SK-N-SH (cell line): Measurements from ENCODE around the gene TMEM238L. TPM values are rescaled to one million over a fixed set of nuclear protein-coding genes. Genes with fewer than 3 reads are reported as not detected.

Experiments
- CTCF ChIA-PET: fragments of 300-600, 350-600 bp; formaldehyde crosslinking; extraction: SDS; loops from one replicate; lab custom pipeline; 2021; lab: Yijun Ruan, JAX
- POLR2A ChIA-PET: fragments of 350-600 bp; sonication (Branson Sonifier 250); formaldehyde crosslinking; extraction: SDS; loops from one replicate; lab custom pipeline; 2020; ENCODE audit warnings: antibody characterized with exemption, inconsistent platforms; lab: Yijun Ruan, JAX
- DNase-seq: peaks from one replicate; pipeline ENCODE4 v3.0.0; 2012
- H2AFZ ChIP-seq: fragments of 200-600 bp; sonication (generic); 2 replicates; pipeline ENCODE4 v1.8.1; 2016; ENCODE audit warnings: antibody characterized with exemption, mild to moderate bottlenecking, low read depth
- H3F3A ChIP-seq: fragments of 200-600 bp; sonication (generic); replicated peaks from 2 replicates; pipeline ENCODE3; 2016; ENCODE audit warnings: antibody characterized with exemption, mild to moderate bottlenecking; ENCODE audit not compliant: insufficient read depth
- H3K27ac ChIP-seq, 2 experiments: fragments of 200-500 bp in 1 of 2; fragments of 200-600 bp in 1 of 2; sonication (Bioruptor generic) in 1 of 2; sonication (generic), shearing (Covaris generic) in 1 of 2; 2 replicates each; pipeline versions ENCODE4 v1.5.1 to v1.6.1; 2014 to 2016; ENCODE audit warnings: low read depth in 2 of 2, inconsistent platforms in 1 of 2, low read length in 1 of 2, mild to moderate bottlenecking in 1 of 2, mixed read lengths in 1 of 2
- H3K27me3 ChIP-seq: fragments of 200-600 bp; sonication (generic), shearing (Covaris generic); 2 replicates; pipeline ENCODE4 v1.6.1; 2016; ENCODE audit warnings: mixed run types; ENCODE audit not compliant: insufficient read depth
- H3K36me3 ChIP-seq, 2 experiments: fragments of 200-500 bp in 1 of 2; fragments of 200-600 bp in 1 of 2; sonication (Bioruptor generic) in 1 of 2; sonication (generic) in 1 of 2; replicated peaks in 1 of 2; 2 replicates each; pipeline versions ENCODE3 to v1.5.1; 2014 to 2016; ENCODE audit warnings: low read length in 1 of 2, mild to moderate bottlenecking in 1 of 2; ENCODE audit not compliant: insufficient read depth in 2 of 2, control insufficient read depth in 1 of 2
- H3K4me1 ChIP-seq, 2 experiments: fragments of 200-500 bp in 1 of 2; fragments of 200-600 bp in 1 of 2; sonication (Bioruptor generic) in 1 of 2; sonication (generic), shearing (Covaris generic) in 1 of 2; 2 replicates each; pipeline versions ENCODE4 v1.5.1 to v1.6.1; 2014 to 2016; ENCODE audit warnings: low read depth in 1 of 2, low read length in 1 of 2, mixed run types in 1 of 2; ENCODE audit not compliant: insufficient read depth in 2 of 2, control insufficient read depth in 1 of 2
- H3K4me2 ChIP-seq: fragments of 200-600 bp; sonication (generic), shearing (Covaris generic); 2 replicates; pipeline ENCODE4 v1.6.1; 2017; ENCODE audit warnings: mixed run types
- H3K4me3 ChIP-seq, 2 experiments: fragments of 200-500 bp in 1 of 2; fragments of 200-600 bp in 1 of 2; sonication (Bioruptor generic) in 1 of 2; sonication (generic), shearing (Covaris generic) in 1 of 2; 2 replicates each; pipeline versions ENCODE4 v1.5.1 to v1.8.1; 2014 to 2016; ENCODE audit warnings: low read depth in 2 of 2, inconsistent platforms in 1 of 2, low read length in 1 of 2, mild to moderate bottlenecking in 1 of 2, mixed read lengths in 1 of 2, moderate library complexity in 1 of 2
- H3K79me2 ChIP-seq: fragments of 200-600 bp; sonication (generic); 2 replicates; pipeline ENCODE4 v1.8.1; 2017; ENCODE audit warnings: mild to moderate bottlenecking; ENCODE audit not compliant: insufficient read depth
- H3K9ac ChIP-seq: fragments of 200-600 bp; sonication (generic); 2 replicates; pipeline ENCODE4 v1.6.1; 2017; ENCODE audit warnings: mixed run types
- H3K9me2 ChIP-seq: fragments of 200-600 bp; sonication (generic); 2 replicates; pipeline ENCODE4 v1.6.1; 2017; ENCODE audit warnings: mixed run types
- H3K9me3 ChIP-seq: fragments of 200-600 bp; sonication (generic); 2 replicates; pipeline ENCODE4 v1.6.1; 2017; ENCODE audit warnings: mixed run types, mild to moderate bottlenecking, moderate library complexity
- H4K20me1 ChIP-seq: fragments of 200-600 bp; sonication (generic); 2 replicates; pipeline ENCODE4 v1.6.1; 2017; ENCODE audit warnings: mild to moderate bottlenecking, mixed run types; ENCODE audit not compliant: insufficient read depth
- CHD2 ChIP-seq: fragments of 150-350 bp; IDR thresholded peaks from 2 replicates; pipeline ENCODE4 v1.6.1; 2018; ENCODE audit warnings: low read length; ENCODE audit not compliant: partially characterized antibody
- EZH2phosphoT487 ChIP-seq: fragments of 200-600 bp; sonication (generic); IDR thresholded peaks from 2 replicates; pipeline ENCODE4 v1.6.1; 2017; ENCODE audit warnings: low read depth, mixed run types, mild to moderate bottlenecking, antibody characterized with exemption, moderate library complexity, borderline replicate concordance
- FOSL2 ChIP-seq: IDR thresholded peaks from 2 replicates; pipeline ENCODE4 v1.4.0; 2012; ENCODE audit warnings: low read depth, mild to moderate bottlenecking, moderate library complexity, borderline replicate concordance
- FOXJ3 ChIP-seq: sonication (generic); formaldehyde crosslinking; IDR thresholded peaks from 2 replicates; pipeline ENCODE4 v1.5.1; 2020; ENCODE audit warnings: mild to moderate bottlenecking, missing genetic modification reagents
- FOXM1 ChIP-seq: IDR thresholded peaks from 2 replicates; pipeline ENCODE4 v1.4.0; 2012; ENCODE audit warnings: low read depth, mild to moderate bottlenecking
- GABPA ChIP-seq: IDR thresholded peaks from 2 replicates; pipeline ENCODE4 v1.4.0; 2012; ENCODE audit warnings: low read depth, mild to moderate bottlenecking
- GATA2 ChIP-seq: sonication (generic); formaldehyde crosslinking; IDR thresholded peaks from 2 replicates; pipeline ENCODE4 v1.5.0; 2020; ENCODE audit warnings: mild to moderate bottlenecking, missing genetic modification reagents
- MXI1 ChIP-seq: IDR thresholded peaks from 2 replicates; pipeline ENCODE4 v1.6.1; 2012; ENCODE audit warnings: mild to moderate bottlenecking, low read depth, low read length, improper control_type of control experiment
- POLR2AphosphoS5 ChIP-seq: IDR thresholded peaks from 2 replicates; pipeline ENCODE4 v1.6.1; 2012; ENCODE audit warnings: low read depth, low read length
- RCOR1 ChIP-seq: fragments of 150-350 bp; IDR thresholded peaks from 2 replicates; pipeline ENCODE4 v1.6.1; 2017; ENCODE audit warnings: antibody characterized with exemption, low read length
- SIN3A ChIP-seq: IDR thresholded peaks from 2 replicates; pipeline ENCODE4 v1.6.1; 2012; ENCODE audit warnings: low read depth, mild to moderate bottlenecking, low read length, moderate library complexity, borderline replicate concordance
- TCF12 ChIP-seq: IDR thresholded peaks from 2 replicates; pipeline ENCODE4 v1.4.0; 2012
- WGBS: methylation state at CpG from one replicate; pipeline ENCODE4 v1.1.6; 2017; ENCODE audit warnings: low lambda C conversion rate; 5-methylcytosine and 5-hydroxymethylcytosine counted together
- polyA plus RNA-seq, 3 experiments: library from polyadenylated mRNA; depleted of rRNA; stranded (reverse); fragments of >200 nt; gene quantifications; 2 replicates each; pipeline ENCODE4 v1.2.3, GENCODE V29; 2012
- TF ChIP-seq, protein P1 (sequence below): IDR thresholded peaks from 2 replicates; pipeline ENCODE4 v1.4.0; 2012; ENCODE audit warnings: low read depth, borderline replicate concordance
- TF ChIP-seq, protein P2 (sequence below): IDR thresholded peaks from 2 replicates; pipeline ENCODE4 v1.4.0; 2012; ENCODE audit warnings: low read depth, borderline replicate concordance
- TF ChIP-seq, protein P3 (sequence below): fragments of 150-350 bp; IDR thresholded peaks from 2 replicates; pipeline ENCODE4 v1.6.1; 2016; ENCODE audit warnings: mild to moderate bottlenecking, low read depth, low read length
- TF ChIP-seq, protein P4 (sequence below): IDR thresholded peaks from 2 replicates; pipeline ENCODE4; 2012
- TF ChIP-seq, protein P5 (sequence below): fragments of 150-350 bp; IDR thresholded peaks from 2 replicates; pipeline ENCODE4 v1.6.1; 2017; ENCODE audit warnings: antibody characterized with exemption, low read length, low read depth, borderline replicate concordance

TMEM238L gene
- polyA plus RNA-seq, 1 of the 3 experiments (the other 2 are of a cell fraction): not detected

DNA sequence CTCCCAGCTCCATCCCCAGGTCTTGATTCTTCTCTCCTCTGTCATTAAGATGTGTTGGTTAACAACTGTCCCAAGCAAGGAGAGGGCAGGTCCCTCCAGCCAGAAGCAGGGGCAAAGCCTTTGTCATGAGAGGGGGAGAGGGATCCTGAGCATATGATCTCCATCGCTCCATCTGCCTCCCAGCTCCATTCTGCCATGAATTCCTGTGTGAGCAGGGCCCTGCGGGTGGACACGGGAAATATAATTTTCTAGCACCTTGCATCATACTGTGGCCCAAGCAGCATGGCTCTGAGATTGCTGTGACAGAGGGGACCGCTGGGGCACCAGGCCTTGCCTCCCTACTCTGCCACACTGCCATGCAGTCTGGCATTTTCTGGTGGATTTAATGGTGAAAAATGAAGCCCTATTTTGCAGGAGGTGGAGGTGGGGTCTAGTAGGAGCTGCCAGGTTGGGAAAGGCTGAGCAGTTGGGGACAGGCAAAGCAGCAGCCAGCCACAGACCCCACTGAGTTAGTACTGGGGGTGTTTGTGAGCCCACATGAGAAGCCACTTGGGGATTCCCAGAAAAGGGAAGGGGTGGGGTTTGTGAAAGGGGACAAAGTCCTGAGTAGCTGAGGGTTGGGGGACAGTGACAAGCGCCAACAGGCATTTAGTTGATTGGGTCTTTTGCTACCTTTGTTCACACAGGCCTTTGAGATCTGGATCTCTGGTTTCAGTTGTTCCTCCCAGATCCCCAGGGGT is 16.4 kb downstream of the TMEM238L start:
- no peaks in the 10 kb centered on the region for H3K9me3 ChIP-seq
- no peaks in the 10 kb centered on the region for H4K20me1 ChIP-seq
- WGBS: 44% methylated on average over 5 of the region's 5 CpGs
- H2AFZ ChIP-seq: no peak overlapping the region
- H3K36me3 ChIP-seq: no peaks in the 10 kb centered on the region
- TF ChIP-seq MXI1 (no peak), EZH2phosphoT487 (no peak), RCOR1 (no peak), FOXM1 (no peak), SIN3A (no peak), GATA2 (no peak), TCF12 (no peak), GABPA (no peak)
- TF ChIP-seq, protein P1, sequence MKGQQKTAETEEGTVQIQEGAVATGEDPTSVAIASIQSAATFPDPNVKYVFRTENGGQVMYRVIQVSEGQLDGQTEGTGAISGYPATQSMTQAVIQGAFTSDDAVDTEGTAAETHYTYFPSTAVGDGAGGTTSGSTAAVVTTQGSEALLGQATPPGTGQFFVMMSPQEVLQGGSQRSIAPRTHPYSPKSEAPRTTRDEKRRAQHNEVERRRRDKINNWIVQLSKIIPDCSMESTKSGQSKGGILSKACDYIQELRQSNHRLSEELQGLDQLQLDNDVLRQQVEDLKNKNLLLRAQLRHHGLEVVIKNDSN: no peak
- TF ChIP-seq, protein P2, sequence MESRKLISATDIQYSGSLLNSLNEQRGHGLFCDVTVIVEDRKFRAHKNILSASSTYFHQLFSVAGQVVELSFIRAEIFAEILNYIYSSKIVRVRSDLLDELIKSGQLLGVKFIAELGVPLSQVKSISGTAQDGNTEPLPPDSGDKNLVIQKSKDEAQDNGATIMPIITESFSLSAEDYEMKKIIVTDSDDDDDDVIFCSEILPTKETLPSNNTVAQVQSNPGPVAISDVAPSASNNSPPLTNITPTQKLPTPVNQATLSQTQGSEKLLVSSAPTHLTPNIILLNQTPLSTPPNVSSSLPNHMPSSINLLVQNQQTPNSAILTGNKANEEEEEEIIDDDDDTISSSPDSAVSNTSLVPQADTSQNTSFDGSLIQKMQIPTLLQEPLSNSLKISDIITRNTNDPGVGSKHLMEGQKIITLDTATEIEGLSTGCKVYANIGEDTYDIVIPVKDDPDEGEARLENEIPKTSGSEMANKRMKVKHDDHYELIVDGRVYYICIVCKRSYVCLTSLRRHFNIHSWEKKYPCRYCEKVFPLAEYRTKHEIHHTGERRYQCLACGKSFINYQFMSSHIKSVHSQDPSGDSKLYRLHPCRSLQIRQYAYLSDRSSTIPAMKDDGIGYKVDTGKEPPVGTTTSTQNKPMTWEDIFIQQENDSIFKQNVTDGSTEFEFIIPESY: no peak
- TF ChIP-seq, protein P3, sequence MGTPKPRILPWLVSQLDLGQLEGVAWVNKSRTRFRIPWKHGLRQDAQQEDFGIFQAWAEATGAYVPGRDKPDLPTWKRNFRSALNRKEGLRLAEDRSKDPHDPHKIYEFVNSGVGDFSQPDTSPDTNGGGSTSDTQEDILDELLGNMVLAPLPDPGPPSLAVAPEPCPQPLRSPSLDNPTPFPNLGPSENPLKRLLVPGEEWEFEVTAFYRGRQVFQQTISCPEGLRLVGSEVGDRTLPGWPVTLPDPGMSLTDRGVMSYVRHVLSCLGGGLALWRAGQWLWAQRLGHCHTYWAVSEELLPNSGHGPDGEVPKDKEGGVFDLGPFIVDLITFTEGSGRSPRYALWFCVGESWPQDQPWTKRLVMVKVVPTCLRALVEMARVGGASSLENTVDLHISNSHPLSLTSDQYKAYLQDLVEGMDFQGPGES: no peak
- H3K27ac ChIP-seq: no peak overlapping the region
- no peak overlapping the region for H3K4me3 ChIP-seq
- H3K4me2 ChIP-seq: no peak overlapping the region
- no peak overlapping the region for H3K9ac ChIP-seq
- no peaks in the 10 kb centered on the region for H3F3A ChIP-seq
- ChIA-PET CTCF (interaction anchor here (1.5 kb wide), 1 partner anchor 50 kb away, joined by 5 read pairs; no protein-coding TSS in a partner anchor), POLR2A (no interaction called here)
- H3K4me1 ChIP-seq: peaks cover 0 to 6% of the 10 kb centered on the region in 2 experiments; a peak in 1 of 4 replicates
- H3K9me2 ChIP-seq: no peaks in the 10 kb centered on the region
- no peaks in the 10 kb centered on the region for H3K79me2 ChIP-seq
- no peak for DNase-seq
- H3K27me3 ChIP-seq: no peaks in the 10 kb centered on the region

DNA sequence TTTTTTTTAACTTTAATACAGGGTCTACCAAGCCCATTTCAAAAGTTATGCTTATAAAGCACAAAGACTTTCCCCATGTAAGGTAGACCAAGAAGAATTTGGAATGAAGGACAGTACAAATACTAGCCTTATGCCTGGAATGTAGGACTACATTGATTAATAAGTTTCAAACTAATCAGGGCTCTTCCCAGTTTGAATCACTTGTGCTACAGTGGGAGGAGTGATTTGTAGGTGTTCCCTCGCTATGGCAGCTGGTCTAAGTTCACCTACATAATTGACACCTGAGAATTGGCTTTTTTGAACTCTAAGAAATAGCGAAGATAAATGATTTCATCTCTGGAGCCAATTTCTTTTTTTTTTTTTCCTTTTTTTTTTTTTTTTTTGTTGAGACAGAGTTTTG is 18.6 kb downstream of the TMEM238L start:
- no peak overlapping the region for H3K9ac ChIP-seq
- H3K27ac ChIP-seq: no peak overlapping the region
- H4K20me1 ChIP-seq: no peaks in the 10 kb centered on the region
- H2AFZ ChIP-seq: no peak overlapping the region
- no peaks in the 10 kb centered on the region for H3F3A ChIP-seq
- H3K79me2 ChIP-seq: no peaks in the 10 kb centered on the region
- H3K36me3 ChIP-seq: no peaks in the 10 kb centered on the region
- no peaks in the 10 kb centered on the region for H3K4me1 ChIP-seq
- ChIA-PET CTCF (no interaction called here), POLR2A (no interaction called here)
- no peak overlapping the region for H3K4me2 ChIP-seq
- no peak for DNase-seq
- no peaks in the 10 kb centered on the region for H3K27me3 ChIP-seq
- H3K9me3 ChIP-seq: 0 out of 2 replicates have a peak, but pooled peaks cover 3% of the 10 kb centered on the region
- no peaks in the 10 kb centered on the region for H3K9me2 ChIP-seq
- H3K4me3 ChIP-seq: no peak overlapping the region
- TF ChIP-seq GABPA (no peak), POLR2AphosphoS5 (no peak), FOSL2 (no peak), CHD2 (no peak), FOXJ3 (CRISPR knock-in tag) (no peak)
- TF ChIP-seq, protein P4, sequence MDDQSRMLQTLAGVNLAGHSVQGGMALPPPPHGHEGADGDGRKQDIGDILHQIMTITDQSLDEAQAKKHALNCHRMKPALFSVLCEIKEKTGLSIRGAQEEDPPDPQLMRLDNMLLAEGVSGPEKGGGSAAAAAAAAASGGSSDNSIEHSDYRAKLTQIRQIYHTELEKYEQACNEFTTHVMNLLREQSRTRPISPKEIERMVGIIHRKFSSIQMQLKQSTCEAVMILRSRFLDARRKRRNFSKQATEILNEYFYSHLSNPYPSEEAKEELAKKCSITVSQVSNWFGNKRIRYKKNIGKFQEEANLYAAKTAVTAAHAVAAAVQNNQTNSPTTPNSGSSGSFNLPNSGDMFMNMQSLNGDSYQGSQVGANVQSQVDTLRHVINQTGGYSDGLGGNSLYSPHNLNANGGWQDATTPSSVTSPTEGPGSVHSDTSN: no peak
- TF ChIP-seq, protein P5, sequence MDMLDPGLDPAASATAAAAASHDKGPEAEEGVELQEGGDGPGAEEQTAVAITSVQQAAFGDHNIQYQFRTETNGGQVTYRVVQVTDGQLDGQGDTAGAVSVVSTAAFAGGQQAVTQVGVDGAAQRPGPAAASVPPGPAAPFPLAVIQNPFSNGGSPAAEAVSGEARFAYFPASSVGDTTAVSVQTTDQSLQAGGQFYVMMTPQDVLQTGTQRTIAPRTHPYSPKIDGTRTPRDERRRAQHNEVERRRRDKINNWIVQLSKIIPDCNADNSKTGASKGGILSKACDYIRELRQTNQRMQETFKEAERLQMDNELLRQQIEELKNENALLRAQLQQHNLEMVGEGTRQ: no peak
- WGBS: 37% methylated on average over 2 of the region's 2 CpGs
